Activated T-cell treated with anti-CD3 and anti-CD28 coated beads, Interleukin-2, amount 50 U/mL, for 48 hours (primary cell): Measurements from ENCODE around the gene GOLGA8G.
"Not testable (repeated sequence)": the region's sequence is repeated elsewhere in the genome, so short reads cannot be mapped to it uniquely, and the experiment has no call there.

Experiments
- DNase-seq, 2 experiments: peaks; one replicate each; pipeline ENCODE4 v3.0.0-alpha.2; 2020

GOLGA8G gene

GRCh38 chr15:28532954-28533353 lies at the start of gene GOLGA8G:
Gene GOLGA8G (minus strand): TSS chr15:28532971. CDS start chr15:28532909, 62 bp downstream.
- DNase-seq, result not testable (repeated sequence)

GRCh38 chr15:28573351-28573750 lies 40.6 kb upstream of the GOLGA8G start:
- not testable (repeated sequence) for DNase-seq

- not testable (repeated sequence) for DNase-seq
These were observed 20.5 kb upstream of the GOLGA8G start, which contains the start of gene GOLGA6L25 for GRCh38 chr15:28553268-28553667. Gene GOLGA6L25 (plus strand): TSS chr15:28553568. CDS start chr15:28553629, 61 bp downstream.

GRCh38 chr15:28515208-28515607 lies 17.6 kb downstream of the GOLGA8G start:
- DNase-seq, result not testable (repeated sequence)

GRCh38 chr15:28514128-28514527 lies 18.6 kb downstream of the GOLGA8G start:
- not testable (repeated sequence) for DNase-seq

GRCh38 chr15:28508217-28508889 lies 24.4 kb downstream of the GOLGA8G start:
- not testable (repeated sequence) for DNase-seq

- DNase-seq, result not testable (repeated sequence)
These were observed 51.4 kb downstream of the GOLGA8G start for GRCh38 chr15:28481340-28481739.
